Fibroblast of lung (primary cell): ENCODE results near the gene FAM193B. TPM values are rescaled to one million over a fixed set of nuclear protein-coding genes. Genes with fewer than 3 reads are reported as not detected.

Experiments used
- DNase-seq, 2 donors: peaks; one replicate each; pipeline versions ENCODE4 v3.0.0 to v3.0.0-alpha.2; 2010; ENCODE audit warnings: low read depth in 2 of 2
- H2AFZ ChIP-seq: 2 replicates; pipeline ENCODE4 v1.5.1; 2012; ENCODE audit warnings: low read length, control low read depth, inconsistent platforms
- H3K27ac ChIP-seq: 2 replicates; pipeline ENCODE4 v1.5.1; 2011; ENCODE audit warnings: low read length, control low read depth; ENCODE audit not compliant: insufficient read depth
- H3K27me3 ChIP-seq: 2 replicates; pipeline ENCODE4 v1.5.1; 2011; ENCODE audit warnings: mild to moderate bottlenecking, low read length; ENCODE audit not compliant: control insufficient read depth, insufficient read depth
- H3K36me3 ChIP-seq: 2 replicates; pipeline ENCODE4 v1.5.1; 2011; ENCODE audit warnings: low read length; ENCODE audit not compliant: control insufficient read depth, insufficient read depth
- H3K4me1 ChIP-seq: 2 replicates; pipeline ENCODE4 v1.5.1; 2011; ENCODE audit warnings: low read length; ENCODE audit not compliant: control insufficient read depth, insufficient read depth; ENCODE audit errors: extremely low read depth
- H3K4me2 ChIP-seq: 2 replicates; pipeline ENCODE4 v1.5.1; 2011; ENCODE audit warnings: low read length, control low read depth; ENCODE audit not compliant: insufficient read depth; ENCODE audit errors: extremely low read depth
- H3K4me3 ChIP-seq, 4 experiments: fragments of 200-600 bp in 1 of 4; sonication (generic) in 1 of 4; replicated peaks in 1 of 4; 2 replicates each; pipeline ENCODE4 v1.5.1; 2011 to 2016; ENCODE audit warnings: low read length in 4 of 4, low read depth in 3 of 4, mild to moderate bottlenecking in 3 of 4, control low read depth in 2 of 4, inconsistent platforms in 1 of 4, mixed read lengths in 1 of 4; ENCODE audit not compliant: insufficient read depth in 1 of 4; ENCODE audit errors: control extremely low read depth in 1 of 4
- H3K79me2 ChIP-seq: 2 replicates; pipeline ENCODE4 v1.5.1; 2012; ENCODE audit warnings: mild to moderate bottlenecking, low read length, inconsistent platforms; ENCODE audit not compliant: control insufficient read depth, insufficient read depth
- H3K9ac ChIP-seq: 2 replicates; pipeline ENCODE4 v1.5.1; 2011; ENCODE audit warnings: mild to moderate bottlenecking, low read length, control low read depth; ENCODE audit not compliant: insufficient read depth
- H3K9me3 ChIP-seq: 2 replicates; pipeline ENCODE4 v1.5.1; 2012; ENCODE audit warnings: low read depth, low read length; ENCODE audit not compliant: control insufficient read depth, insufficient read depth
- H4K20me1 ChIP-seq: 2 replicates; pipeline ENCODE4 v1.5.1; 2011; ENCODE audit warnings: low read length; ENCODE audit not compliant: control insufficient read depth, insufficient read depth; ENCODE audit errors: extremely low read depth
- EZH2 ChIP-seq: IDR thresholded peaks from 2 replicates; pipeline ENCODE4 v1.5.1; 2012; ENCODE audit warnings: low read length, control low read depth, mild to moderate bottlenecking; ENCODE audit errors: missing control alignments
- polyA plus RNA-seq, 2 donors: library from polyadenylated mRNA; depleted of rRNA in 1 of 2; stranded (reverse) in 1 of 2; unstranded in 1 of 2; fragments of >200 nt; gene quantifications; 2 replicates each; pipeline ENCODE4 v1.2.1, GENCODE V29; 2011 to 2012; ENCODE audit warnings: missing spikeins in 1 of 2
- total RNA-seq: library from RNA; depleted of rRNA; stranded (reverse); fragments of >200 nt; gene quantifications from 2 replicates; pipeline ENCODE4 v1.2.1, GENCODE V29; 2014
- TF ChIP-seq, protein P1 (sequence below), 2 donors: IDR thresholded peaks in 1 of 2; conservative IDR thresholded peaks in 1 of 2; 1 replicate in 1 of 2; 2 replicates in 1 of 2; pipeline ENCODE4 v1.5.1; 2011 to 2012; ENCODE audit warnings: low read length in 2 of 2, control low read depth in 1 of 2, inconsistent platforms in 1 of 2, low read depth in 1 of 2, mild to moderate bottlenecking in 1 of 2

FAM193B gene
- total and polyA plus RNA-seq, 2 donors (not counting 1 experiment from before 2014, with no cell fraction given): 27.9 to 28.4 TPM

DNA sequence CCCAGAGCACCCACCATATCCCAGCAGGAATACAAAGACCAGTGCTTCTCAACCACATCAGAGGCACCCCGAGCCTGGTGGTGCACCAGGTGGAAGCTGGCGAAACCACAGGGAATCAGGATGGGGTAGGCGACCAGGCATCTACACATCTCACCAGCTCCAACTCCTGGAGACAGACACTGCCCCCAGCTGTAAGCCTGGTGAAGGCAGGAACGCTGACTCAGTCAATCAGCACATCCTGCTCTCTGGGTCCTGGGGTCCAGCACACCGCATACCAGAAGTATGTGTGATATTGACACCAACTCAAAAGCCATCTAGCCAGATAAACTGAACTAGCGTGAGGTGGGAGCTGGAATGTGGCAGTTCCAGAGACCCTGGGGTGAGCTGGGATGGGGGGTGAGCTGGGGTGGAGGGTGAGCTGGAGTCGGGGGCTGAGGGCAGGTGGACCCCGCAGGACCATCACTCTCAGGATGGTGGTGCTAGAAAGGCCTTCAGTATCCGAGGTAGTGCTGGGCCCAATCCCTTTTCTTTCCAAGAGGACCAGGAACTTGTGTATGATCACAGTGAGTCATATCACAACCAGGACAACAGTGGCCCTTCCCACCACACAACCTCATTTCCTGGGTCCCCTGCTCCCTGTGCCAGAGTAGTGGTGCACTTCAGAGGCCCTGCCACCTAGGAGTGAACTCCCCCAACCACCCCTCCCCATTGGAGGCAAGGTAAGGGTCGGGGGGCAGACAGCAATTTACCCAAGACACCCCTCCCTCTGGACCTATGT, 83.4 kb downstream of the FAM193B start:
- H3K4me1 ChIP-seq: peaks cover 39% of the 10 kb centered on the region
- H3K9me3 ChIP-seq: no peaks in the 10 kb centered on the region
- H2AFZ ChIP-seq: no peak overlapping the region
- H3K9ac ChIP-seq: no peak overlapping the region
- peaks cover 42% of the 10 kb centered on the region for H3K79me2 ChIP-seq
- H4K20me1 ChIP-seq: no peaks in the 10 kb centered on the region
- H3K36me3 ChIP-seq: peaks cover 32% of the 10 kb centered on the region
- H3K27ac ChIP-seq: peak overlapping the region; percentile 82
- H3K4me2 ChIP-seq: peak overlapping the region; percentile 97
- peak in 1 of 2 donors; percentile 75 for DNase-seq
- no peaks in the 10 kb centered on the region for H3K27me3 ChIP-seq
- TF ChIP-seq, protein P1, sequence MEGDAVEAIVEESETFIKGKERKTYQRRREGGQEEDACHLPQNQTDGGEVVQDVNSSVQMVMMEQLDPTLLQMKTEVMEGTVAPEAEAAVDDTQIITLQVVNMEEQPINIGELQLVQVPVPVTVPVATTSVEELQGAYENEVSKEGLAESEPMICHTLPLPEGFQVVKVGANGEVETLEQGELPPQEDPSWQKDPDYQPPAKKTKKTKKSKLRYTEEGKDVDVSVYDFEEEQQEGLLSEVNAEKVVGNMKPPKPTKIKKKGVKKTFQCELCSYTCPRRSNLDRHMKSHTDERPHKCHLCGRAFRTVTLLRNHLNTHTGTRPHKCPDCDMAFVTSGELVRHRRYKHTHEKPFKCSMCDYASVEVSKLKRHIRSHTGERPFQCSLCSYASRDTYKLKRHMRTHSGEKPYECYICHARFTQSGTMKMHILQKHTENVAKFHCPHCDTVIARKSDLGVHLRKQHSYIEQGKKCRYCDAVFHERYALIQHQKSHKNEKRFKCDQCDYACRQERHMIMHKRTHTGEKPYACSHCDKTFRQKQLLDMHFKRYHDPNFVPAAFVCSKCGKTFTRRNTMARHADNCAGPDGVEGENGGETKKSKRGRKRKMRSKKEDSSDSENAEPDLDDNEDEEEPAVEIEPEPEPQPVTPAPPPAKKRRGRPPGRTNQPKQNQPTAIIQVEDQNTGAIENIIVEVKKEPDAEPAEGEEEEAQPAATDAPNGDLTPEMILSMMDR (conservative IDR thresholded peaks at IDR 0.05 in 1 of 2, IDR thresholded peaks at IDR 0.05 in 1 of 2; ENCODE audit: low read depth in 1 of 2, low read length in 2 of 2): no peak
- no peak for TF ChIP-seq EZH2
- H3K4me3 ChIP-seq: peak overlapping the region; percentile 75 to 84 (median 82)

Other genes with a start within 250 kb of the FAM193B start
- 1.0 and 6.6 TPM in 2 replicates for gene MXD3, start 242.7 kb downstream of the FAM193B start, total RNA-seq
- 1.8 and 3.4 TPM in 2 replicates for gene MXD3, start 242.7 kb downstream of the FAM193B start, polyA plus RNA-seq
- 294 and 396 TPM in 2 replicates for gene LMAN2, start 202.9 kb downstream of the FAM193B start, total RNA-seq
- 145 and 221 TPM in 2 replicates for gene LMAN2, start 202.9 kb downstream of the FAM193B start, polyA plus RNA-seq
- 2.6 and 4.1 TPM in 2 replicates for gene RGS14, start 196.6 kb downstream of the FAM193B start, total RNA-seq
- 2.5 and 3.1 TPM in 2 replicates for gene RGS14, start 196.6 kb downstream of the FAM193B start, polyA plus RNA-seq
- not detected in 2 replicates for gene SLC34A1, start 170.1 kb downstream of the FAM193B start, total RNA-seq
- gene SLC34A1, start 170.1 kb downstream of the FAM193B start, polyA plus RNA-seq: not detected in 2 replicates
- not detected in 2 replicates for gene PFN3, start 153.9 kb downstream of the FAM193B start, total RNA-seq
- gene PFN3, start 153.9 kb downstream of the FAM193B start, polyA plus RNA-seq: not detected in 2 replicates
- under 0.01 and 0.50 TPM in 2 replicates for gene F12, start 145.0 kb downstream of the FAM193B start, total RNA-seq
- 0.10 and 0.19 TPM in 2 replicates for gene F12, start 145.0 kb downstream of the FAM193B start, polyA plus RNA-seq
- gene GRK6, start 127.9 kb downstream of the FAM193B start, total RNA-seq: 13.1 and 15.0 TPM in 2 replicates
- gene GRK6, start 127.9 kb downstream of the FAM193B start, polyA plus RNA-seq: 15.8 and 23.4 TPM in 2 replicates
- gene PRR7, start 107.7 kb downstream of the FAM193B start, total RNA-seq: 2.1 and 2.3 TPM in 2 replicates
- 1.6 TPM in 2 replicates for gene PRR7, start 107.7 kb downstream of the FAM193B start, polyA plus RNA-seq
- gene DBN1, start 80.9 kb downstream of the FAM193B start, total RNA-seq: 96.4 and 102 TPM in 2 replicates
- gene DBN1, start 80.9 kb downstream of the FAM193B start, polyA plus RNA-seq: 138 and 181 TPM in 2 replicates
- 55.2 and 65.2 TPM in 2 replicates for gene PDLIM7, start 57.0 kb downstream of the FAM193B start, total RNA-seq
- 117 and 245 TPM in 2 replicates for gene PDLIM7, start 57.0 kb downstream of the FAM193B start, polyA plus RNA-seq
- gene DOK3, start 44.7 kb downstream of the FAM193B start, total RNA-seq: 0.99 and 2.1 TPM in 2 replicates
- 0.58 and 1.5 TPM in 2 replicates for gene DOK3, start 44.7 kb downstream of the FAM193B start, polyA plus RNA-seq
- gene DDX41, start 37.6 kb downstream of the FAM193B start, total RNA-seq: 76.5 and 79.1 TPM in 2 replicates
- gene DDX41, start 37.6 kb downstream of the FAM193B start, polyA plus RNA-seq: 66.8 and 71.5 TPM in 2 replicates
- gene TMED9, start 37.6 kb upstream of the FAM193B start, total RNA-seq: 94.8 and 139 TPM in 2 replicates
- 259 and 355 TPM in 2 replicates for gene TMED9, start 37.6 kb upstream of the FAM193B start, polyA plus RNA-seq
- 21.6 and 29.1 TPM in 2 replicates for gene B4GALT7, start 45.6 kb upstream of the FAM193B start, total RNA-seq
- gene B4GALT7, start 45.6 kb upstream of the FAM193B start, polyA plus RNA-seq: 18.2 and 20.8 TPM in 2 replicates
- gene FAM153A, start 228.3 kb upstream of the FAM193B start, total RNA-seq: not detected in 2 replicates
- not detected in 2 replicates for gene FAM153A, start 228.3 kb upstream of the FAM193B start, polyA plus RNA-seq